Central memory CD4-positive, alpha-beta T cell (primary cell): Measurements from ENCODE around the gene CNTNAP2.
"Not testable (repeated sequence)": the region's sequence is repeated elsewhere in the genome, so short reads cannot be mapped to it uniquely, and the experiment has no call there.

ENCODE experiments used
- DNase-seq: peaks from one replicate; pipeline ENCODE4 v3.0.0; 2022

Gene CNTNAP2

GRCh38 chr7:148436571-148436970 lies 2320.0 kb downstream of the CNTNAP2 start:
- no peak for DNase-seq

- no peak for DNase-seq
Measured at GRCh38 chr7:148437043-148437442, 2320.4 kb downstream of the CNTNAP2 start.

DNA sequence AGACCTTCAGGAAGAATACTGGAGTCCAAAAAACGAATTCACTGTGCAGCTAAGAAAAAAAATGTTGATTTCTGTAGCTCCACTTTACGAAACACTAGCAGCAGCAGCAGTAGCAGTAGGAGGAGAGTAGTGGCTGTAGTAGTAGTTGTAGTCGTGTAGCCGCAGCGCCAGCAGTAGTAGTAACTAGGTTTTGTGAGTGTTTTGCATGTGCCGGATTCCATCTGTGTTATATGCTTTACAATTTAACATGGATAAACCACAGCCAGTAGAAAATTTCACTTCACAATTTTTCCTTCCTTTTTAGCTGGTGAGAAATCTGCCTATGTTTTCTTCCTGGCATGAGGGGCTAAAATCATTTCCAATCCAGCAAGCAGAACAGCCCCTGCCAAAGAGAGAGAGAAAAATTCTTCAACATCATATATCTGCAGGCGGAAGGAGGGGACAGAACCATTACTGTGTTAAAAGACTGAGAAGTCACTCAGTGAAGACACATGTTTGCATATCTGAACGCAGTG lies 2325.6 kb downstream of the CNTNAP2 start:
- no peak for DNase-seq

DNA sequence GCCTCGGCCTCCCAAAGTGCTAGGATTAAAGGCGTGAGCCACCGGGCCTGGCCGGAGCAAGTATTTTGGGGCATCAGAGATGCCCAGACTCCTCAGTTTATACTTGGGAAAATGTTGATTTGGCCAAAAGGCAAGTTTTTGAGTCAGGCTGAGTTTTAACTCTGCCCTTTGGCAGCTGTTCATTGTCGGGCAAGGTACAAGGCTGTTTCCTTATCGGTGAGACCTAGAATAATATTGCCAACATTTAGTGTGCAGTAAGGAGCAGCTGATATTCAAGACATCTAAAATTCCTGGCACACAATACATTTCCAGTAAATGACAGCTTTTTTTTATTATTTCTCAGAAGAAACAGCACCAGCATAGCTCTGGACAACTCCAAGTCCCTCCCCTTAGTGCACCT lies 2326.3 kb downstream of the CNTNAP2 start:
- DNase-seq: no peak

GRCh38 chr7:148445260-148446044 lies 2328.9 kb downstream of the CNTNAP2 start:
- no peak for DNase-seq

- no peak for DNase-seq
Measured at GRCh38 chr7:148447221-148447849, 2330.7 kb downstream of the CNTNAP2 start.

DNA sequence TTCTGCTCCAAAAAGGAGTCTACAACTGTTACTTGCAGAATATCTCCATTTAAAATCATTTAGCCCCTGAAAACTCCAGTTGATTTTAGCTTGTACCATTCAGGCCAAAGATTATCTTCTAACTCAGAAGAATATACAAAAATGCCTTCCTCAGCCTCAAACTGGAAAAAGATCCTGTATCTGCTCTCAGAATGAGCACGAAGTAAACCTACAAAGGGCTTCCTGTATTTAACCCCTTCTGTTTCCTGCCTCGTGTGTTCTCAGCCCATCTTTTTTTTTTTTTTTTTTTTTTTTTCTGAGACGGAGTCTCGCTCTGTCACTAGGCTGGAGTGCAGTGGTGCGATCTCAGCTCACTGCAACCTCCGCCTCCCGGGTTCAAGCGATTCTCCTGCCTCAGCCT lies 2334.9 kb downstream of the CNTNAP2 start:
- not testable (repeated sequence) for DNase-seq

- no peak for DNase-seq
Measured at GRCh38 chr7:148456351-148456750, 2339.8 kb downstream of the CNTNAP2 start.

GRCh38 chr7:148457310-148457921 lies 2340.8 kb downstream of the CNTNAP2 start:
- DNase-seq: no peak

- DNase-seq: no peak
Measured at GRCh38 chr7:148458263-148458662, 2341.7 kb downstream of the CNTNAP2 start.

DNA sequence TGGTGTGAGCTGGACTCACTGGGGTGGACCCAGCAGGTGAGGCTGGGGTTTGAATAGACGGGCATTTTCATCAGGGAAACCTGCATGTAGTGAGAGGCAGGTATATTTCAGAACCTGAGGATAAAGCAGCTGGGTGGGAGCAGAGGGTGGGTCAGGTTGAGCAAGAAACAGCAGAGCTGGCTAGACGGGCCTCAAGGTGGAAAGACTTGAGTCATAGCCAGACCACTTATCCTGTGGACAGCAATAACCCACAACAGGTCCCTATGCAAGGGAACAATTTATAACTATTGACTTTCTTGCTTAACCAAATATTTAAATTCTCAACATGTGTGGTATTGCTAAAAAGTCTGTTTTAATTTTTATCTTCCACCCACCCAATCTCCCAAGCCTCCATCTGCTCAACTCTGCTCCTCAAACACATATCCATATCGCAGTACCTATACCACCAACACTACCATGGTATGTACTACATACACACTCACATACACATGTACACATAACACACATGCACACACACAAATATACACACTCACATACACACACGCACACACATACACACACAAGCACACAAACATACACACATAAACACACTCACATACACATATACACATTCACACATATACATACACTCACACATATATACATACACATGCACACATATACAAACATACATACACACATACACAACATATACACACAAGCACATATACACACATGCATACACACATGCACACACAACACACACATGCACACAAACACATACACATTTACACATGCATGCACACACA lies 2345.0 kb downstream of the CNTNAP2 start:
- DNase-seq: no peak

DNA sequence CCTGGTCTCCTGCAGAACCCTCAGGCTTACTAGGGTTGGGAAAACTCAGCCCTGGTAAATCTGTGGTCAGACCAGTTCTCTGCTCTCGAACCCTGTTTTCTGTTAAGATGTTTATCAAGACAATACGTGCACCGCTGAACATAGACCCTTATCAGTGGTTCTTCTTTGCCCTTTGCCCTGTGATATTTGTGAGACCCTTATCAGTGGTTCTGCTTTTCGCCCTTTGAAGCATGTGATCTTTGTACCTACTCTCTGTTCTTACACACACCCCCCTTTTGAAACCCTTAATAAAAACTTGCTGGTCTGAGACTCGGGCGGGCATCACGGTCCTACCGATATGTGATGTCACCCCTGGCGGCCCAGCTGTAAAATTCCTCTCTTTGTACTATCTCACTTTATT lies 2346.2 kb downstream of the CNTNAP2 start:
- DNase-seq: not testable (repeated sequence)

DNA sequence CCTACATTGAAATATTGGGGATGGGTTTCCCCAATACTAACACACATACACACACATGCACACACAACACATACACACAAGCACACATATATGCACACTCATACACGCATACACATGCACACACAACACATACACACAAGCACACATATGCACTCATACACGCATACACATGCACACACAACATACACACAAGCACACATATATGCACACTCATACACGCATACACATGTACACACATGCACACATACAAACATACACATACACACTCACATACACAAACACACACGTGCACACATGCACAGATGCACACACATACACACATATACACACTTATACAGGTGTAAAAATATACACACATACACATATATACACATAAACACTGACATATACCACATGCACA lies 2346.6 kb downstream of the CNTNAP2 start:
- DNase-seq: no peak

DNA sequence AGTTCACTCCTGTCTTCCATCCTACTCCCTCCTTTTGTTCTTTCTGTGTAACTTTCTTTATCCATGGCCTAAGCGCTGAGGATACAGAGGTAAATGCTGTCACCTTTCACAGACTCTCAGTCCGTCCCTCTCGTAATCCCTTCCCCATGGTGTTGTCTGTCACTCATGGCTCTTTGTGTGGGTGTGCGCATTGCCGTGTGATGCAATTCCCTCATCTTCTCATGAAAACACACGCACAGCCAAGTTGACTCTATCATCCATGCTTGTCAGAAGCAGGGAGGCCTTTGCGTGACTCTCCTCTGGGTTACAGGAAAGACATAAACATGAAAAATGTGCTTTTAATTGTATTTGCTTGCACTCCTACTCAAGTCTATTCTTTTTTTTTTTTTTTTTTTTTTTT lies 2348.3 kb downstream of the CNTNAP2 start:
- DNase-seq: no peak

DNA sequence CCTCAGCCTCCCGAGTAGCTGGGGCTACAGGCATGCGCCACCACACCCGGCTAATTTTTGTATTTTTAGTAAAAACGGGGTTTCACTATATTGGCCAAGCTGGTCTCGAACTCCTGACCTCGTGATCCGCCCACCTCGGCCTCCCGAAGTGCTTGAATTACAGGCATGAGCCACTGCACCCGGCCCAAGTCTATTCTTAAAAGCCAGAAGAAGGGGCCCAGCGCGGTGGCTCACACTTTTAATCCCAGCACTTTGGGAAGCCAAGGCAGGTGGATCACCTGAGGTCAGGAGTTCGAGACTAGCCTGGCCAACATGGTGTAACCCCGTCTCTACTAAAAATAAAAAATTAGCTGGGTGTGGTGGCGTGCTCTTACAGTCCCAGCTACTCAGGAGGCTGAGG lies 2348.8 kb downstream of the CNTNAP2 start:
- not testable (repeated sequence) for DNase-seq

- DNase-seq: no peak
Measured at GRCh38 chr7:148466120-148466519, 2349.5 kb downstream of the CNTNAP2 start.

DNA sequence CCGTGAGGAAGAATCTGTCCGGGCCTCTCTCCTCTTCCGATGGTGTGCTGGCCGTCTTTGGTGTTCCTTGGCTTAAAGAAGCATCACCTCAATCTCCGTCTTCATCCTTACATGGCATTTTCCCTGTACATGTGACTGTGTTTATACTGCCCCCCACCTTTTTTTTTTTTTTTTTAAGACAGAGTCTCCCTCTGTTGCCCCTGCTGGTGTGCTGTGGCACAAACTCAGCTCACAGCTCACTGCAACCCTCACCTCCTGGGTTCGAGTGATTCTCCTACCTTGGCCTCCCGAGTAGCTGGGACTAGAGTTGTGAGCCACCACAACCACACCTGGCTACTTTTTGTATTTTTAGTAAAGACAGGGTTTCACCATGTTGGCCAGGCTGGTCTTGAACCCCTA lies 2352.1 kb downstream of the CNTNAP2 start:
- no peak for DNase-seq
